Measurements from ENCODE around the gene ZNF385A.

GRCh38 chr12:54368025-54368708 is 16.4 kb downstream of the ZNF385A start:
- no peak for TF ChIP-seq POLR2AphosphoS5 (IDR thresholded peaks at IDR 0.05; ENCODE audit: low read depth, low read length)
- TF ChIP-seq, protein P1, sequence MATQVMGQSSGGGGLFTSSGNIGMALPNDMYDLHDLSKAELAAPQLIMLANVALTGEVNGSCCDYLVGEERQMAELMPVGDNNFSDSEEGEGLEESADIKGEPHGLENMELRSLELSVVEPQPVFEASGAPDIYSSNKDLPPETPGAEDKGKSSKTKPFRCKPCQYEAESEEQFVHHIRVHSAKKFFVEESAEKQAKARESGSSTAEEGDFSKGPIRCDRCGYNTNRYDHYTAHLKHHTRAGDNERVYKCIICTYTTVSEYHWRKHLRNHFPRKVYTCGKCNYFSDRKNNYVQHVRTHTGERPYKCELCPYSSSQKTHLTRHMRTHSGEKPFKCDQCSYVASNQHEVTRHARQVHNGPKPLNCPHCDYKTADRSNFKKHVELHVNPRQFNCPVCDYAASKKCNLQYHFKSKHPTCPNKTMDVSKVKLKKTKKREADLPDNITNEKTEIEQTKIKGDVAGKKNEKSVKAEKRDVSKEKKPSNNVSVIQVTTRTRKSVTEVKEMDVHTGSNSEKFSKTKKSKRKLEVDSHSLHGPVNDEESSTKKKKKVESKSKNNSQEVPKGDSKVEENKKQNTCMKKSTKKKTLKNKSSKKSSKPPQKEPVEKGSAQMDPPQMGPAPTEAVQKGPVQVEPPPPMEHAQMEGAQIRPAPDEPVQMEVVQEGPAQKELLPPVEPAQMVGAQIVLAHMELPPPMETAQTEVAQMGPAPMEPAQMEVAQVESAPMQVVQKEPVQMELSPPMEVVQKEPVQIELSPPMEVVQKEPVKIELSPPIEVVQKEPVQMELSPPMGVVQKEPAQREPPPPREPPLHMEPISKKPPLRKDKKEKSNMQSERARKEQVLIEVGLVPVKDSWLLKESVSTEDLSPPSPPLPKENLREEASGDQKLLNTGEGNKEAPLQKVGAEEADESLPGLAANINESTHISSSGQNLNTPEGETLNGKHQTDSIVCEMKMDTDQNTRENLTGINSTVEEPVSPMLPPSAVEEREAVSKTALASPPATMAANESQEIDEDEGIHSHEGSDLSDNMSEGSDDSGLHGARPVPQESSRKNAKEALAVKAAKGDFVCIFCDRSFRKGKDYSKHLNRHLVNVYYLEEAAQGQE (IDR thresholded peaks at IDR 0.05; ENCODE audit: insufficient read depth in 1 of 2, low read depth in 2 of 2, low read length in 2 of 2), result no peak
- TF ChIP-seq TAF1 (IDR thresholded peaks at IDR 0.05; ENCODE audit: borderline replicate concordance, insufficient read depth, low read length), result no peak

Measured in PFSK-1 (cell line).